K562 (cell line): ENCODE data around the gene HMCES. TPM values are rescaled to one million over a fixed set of nuclear protein-coding genes. Genes with fewer than 3 reads are reported as not detected.

Experiments
- ATAC-seq: fragments of 200-7000 bp; cut with Tn5 transposase; 3 replicates; pipeline ENCODE4 v1.9.1; 2020; ENCODE audit warnings: moderate library complexity
- BruUV-seq: library from RNA; stranded (reverse); fragments of 400-500 nt; replicated peaks from 2 replicates; lab custom pipeline; 2021; lab: Mats Ljungman, UMichigan
- CTCF ChIA-PET: fragments of 300-600 bp; formaldehyde crosslinking; extraction: SDS; loops from one replicate; lab custom pipeline; 2021; ENCODE audit warnings: low intra/inter-chr PET ratio; lab: Yijun Ruan, JAX
- POLR2A ChIA-PET: fragments of 300-600, 350-650 bp; sonication (Branson Sonifier 250); formaldehyde crosslinking; extraction: SDS; loops from one replicate; lab custom pipeline; 2021; ENCODE audit warnings: antibody characterized with exemption, inconsistent platforms; lab: Yijun Ruan, JAX
- DNase-seq, 4 experiments: peaks; one replicate each; pipeline versions ENCODE4 v3.0.0 to v3.0.0-alpha.2; 2011 to 2018; ENCODE audit warnings: low spot score in 3 of 4, mixed read lengths in 3 of 4; ENCODE audit errors: extremely low read depth in 1 of 4
- FAIRE-seq: peaks from 2 replicates; lab custom pipeline; 2011; peaks lifted over from hg19 to GRCh38; lab: Jason Lieb, UNC
- H2AFZ ChIP-seq: 2 replicates; pipeline ENCODE4 v1.6.0; 2011; ENCODE audit warnings: low read depth, low read length, control low read depth, inconsistent platforms
- H3K27ac ChIP-seq: fragments of 200-600 bp; 3 replicates; pipeline ENCODE4 v1.8.0; 2011; ENCODE audit warnings: low read depth, mild to moderate bottlenecking, control low read depth, inconsistent platforms, low read length, moderate library complexity, mixed read lengths; ENCODE audit errors: extremely low read depth
- H3K27me3 ChIP-seq, 2 experiments: fragments of 300-600 bp in 1 of 2; 2 replicates in 1 of 2; 3 replicates in 1 of 2; pipeline versions ENCODE4 v1.6.0 to v1.8.0; 2011; ENCODE audit warnings: inconsistent platforms in 2 of 2, low read length in 2 of 2, mild to moderate bottlenecking in 1 of 2, mixed read lengths in 1 of 2, moderate library complexity in 1 of 2; ENCODE audit not compliant: control insufficient read depth in 2 of 2, insufficient read depth in 2 of 2
- H3K36me3 ChIP-seq: fragments of 300-600 bp; 3 replicates; pipeline ENCODE4 v1.8.0; 2011; ENCODE audit warnings: mild to moderate bottlenecking, low read length, inconsistent platforms; ENCODE audit not compliant: control insufficient read depth, insufficient read depth
- H3K4me1 ChIP-seq, 2 experiments: fragments of 200-600 bp in 1 of 2; replicated peaks in 1 of 2; 2 replicates in 1 of 2; 3 replicates in 1 of 2; pipeline versions ENCODE4 v1.5.1 to v1.8.0; 2011; ENCODE audit warnings: inconsistent platforms in 2 of 2, low read length in 2 of 2, mild to moderate bottlenecking in 1 of 2, mixed read lengths in 1 of 2, moderate library complexity in 1 of 2; ENCODE audit not compliant: control insufficient read depth in 2 of 2, insufficient read depth in 2 of 2
- H3K4me2 ChIP-seq: 2 replicates; pipeline ENCODE4 v1.6.1; 2011; ENCODE audit warnings: low read length, control low read depth, inconsistent platforms, mixed read lengths; ENCODE audit not compliant: insufficient read depth
- H3K4me3 ChIP-seq: fragments of 200-600 bp; sonication (generic), shearing (Covaris generic); 2 replicates; pipeline ENCODE4 v1.5.1; 2016; ENCODE audit warnings: control low read depth, inconsistent platforms
- H3K79me2 ChIP-seq: fragments of 200-600 bp; 3 replicates; pipeline ENCODE4 v1.8.0; 2011; ENCODE audit warnings: low read length, inconsistent platforms; ENCODE audit not compliant: control insufficient read depth, insufficient read depth
- H3K9ac ChIP-seq, 2 experiments: 2 replicates each; pipeline versions ENCODE4 v1.6.0 to v1.6.1; 2011; ENCODE audit warnings: low read depth in 2 of 2, low read length in 2 of 2, control low read depth in 1 of 2, inconsistent platforms in 1 of 2, mild to moderate bottlenecking in 1 of 2, mixed read lengths in 1 of 2; ENCODE audit not compliant: insufficient read depth in 1 of 2
- H3K9me1 ChIP-seq: one replicate; pipeline ENCODE4 v1.6.0; 2011; ENCODE audit warnings: inconsistent platforms, mild to moderate bottlenecking, low read length, moderate library complexity; ENCODE audit not compliant: control insufficient read depth, insufficient read depth
- H3K9me3 ChIP-seq: replicated peaks from 2 replicates; pipeline ENCODE4 v1.5.1; 2011; ENCODE audit warnings: low read depth, low read length, inconsistent platforms; ENCODE audit not compliant: control insufficient read depth, insufficient read depth
- H4K20me1 ChIP-seq: replicated peaks from 2 replicates; pipeline ENCODE4 v1.6.1; 2011; ENCODE audit warnings: low read length, inconsistent platforms, mixed read lengths; ENCODE audit not compliant: control insufficient read depth, insufficient read depth
- ATF4 ChIP-seq: fragments of 450-650 bp; formaldehyde crosslinking; IDR thresholded peaks from 2 replicates; pipeline ENCODE4 v1.4.0; 2022; ENCODE audit warnings: mild to moderate bottlenecking, moderate library complexity
- BRCA1 ChIP-seq, 2 experiments: fragments of 450-650 bp in 1 of 2; sonication (generic) in 1 of 2; formaldehyde crosslinking in 1 of 2; IDR thresholded peaks; 2 replicates each; pipeline versions ENCODE4 v1.5.0 to v1.6.1; 2017 to 2020; ENCODE audit warnings: mild to moderate bottlenecking in 1 of 2, missing genetic modification reagents in 1 of 2
- BRD9 ChIP-seq: fragments of 450-650 bp; IDR thresholded peaks from 2 replicates; pipeline ENCODE4 v1.6.1; 2018; ENCODE audit warnings: low read depth; ENCODE audit not compliant: partially characterized antibody
- EHMT2 ChIP-seq: fragments of 450-650 bp; IDR thresholded peaks from 2 replicates; pipeline ENCODE4 v1.6.1; 2018; ENCODE audit warnings: antibody characterized with exemption
- FOSL1 ChIP-seq: fragments of 200-800 bp; sonication (Bioruptor generic); conservative IDR thresholded peaks from 2 replicates; pipeline ENCODE4 v1.6.1; 2016; ENCODE audit warnings: missing genetic modification characterization, missing compliant biosample characterization
- GTF2F1 ChIP-seq: IDR thresholded peaks from 2 replicates; pipeline ENCODE4 v1.6.1; 2011; ENCODE audit warnings: low read depth, low read length, improper control_type of control experiment
- HNRNPL ChIP-seq: fragments of 200-400 bp; formaldehyde crosslinking; IDR thresholded peaks from 2 replicates; pipeline ENCODE4 v1.6.1; 2017; ENCODE audit warnings: low read depth, mild to moderate bottlenecking, low read length
- MYC ChIP-seq, 2 experiments: fragments of 250-450 bp in 1 of 2; sonication (Bioruptor Pico) in 1 of 2; IDR thresholded peaks; 2 replicates each; pipeline versions ENCODE4 v1.5.1 to v1.6.1; 2012 to 2021; ENCODE audit warnings: low read depth in 2 of 2, borderline replicate concordance in 1 of 2, improper control_type of control experiment in 1 of 2, low read length in 1 of 2, mild to moderate bottlenecking in 1 of 2, moderate library complexity in 1 of 2
- NBN ChIP-seq: fragments of 450-650 bp; IDR thresholded peaks from 2 replicates; pipeline ENCODE4 v1.6.1; 2016; ENCODE audit warnings: low read depth, mild to moderate bottlenecking
- NCOA1 ChIP-seq: fragments of 450-650 bp; IDR thresholded peaks from 2 replicates; pipeline ENCODE4 v1.6.1; 2016; ENCODE audit warnings: low read depth
- NFE2 ChIP-seq: IDR thresholded peaks from 2 replicates; pipeline ENCODE4 v1.6.1; 2014; ENCODE audit warnings: antibody characterized with exemption, low read depth
- RAD51 ChIP-seq: fragments of 450-650 bp; IDR thresholded peaks from 2 replicates; pipeline ENCODE4 v1.7.1; 2016; ENCODE audit warnings: low read depth, mild to moderate bottlenecking, borderline replicate concordance
- USF1 ChIP-seq: sonication (generic); formaldehyde crosslinking; IDR thresholded peaks from 2 replicates; pipeline ENCODE4 v1.9.0; 2022; ENCODE audit warnings: mild to moderate bottlenecking, missing genetic modification reagents
- VEZF1 ChIP-seq: fragments of 200-800 bp; sonication (Bioruptor generic); IDR thresholded peaks from 2 replicates; pipeline ENCODE4 v1.6.1; 2017; ENCODE audit warnings: missing genetic modification characterization, missing compliant biosample characterization
- ZNF197 ChIP-seq: fragments of 200-800 bp; sonication (Bioruptor generic); IDR thresholded peaks from 2 replicates; pipeline ENCODE4 v1.6.1; 2016; ENCODE audit warnings: low read depth, missing genetic modification characterization, missing compliant biosample characterization
- ZNF589 ChIP-seq: fragments of 200-800 bp; sonication (Bioruptor generic); IDR thresholded peaks from 2 replicates; pipeline ENCODE4 v1.6.1; 2016; ENCODE audit warnings: low read depth, missing genetic modification characterization, missing compliant biosample characterization
- ZNF766 ChIP-seq: fragments of 200-800 bp; sonication (Bioruptor generic); conservative IDR thresholded peaks from 2 replicates; pipeline ENCODE4 v1.6.1; 2016; ENCODE audit warnings: missing genetic modification characterization, missing compliant biosample characterization
- WGBS: fragments of 100-300 bp; shearing (Covaris generic); methylation state at CpG from one replicate; pipeline ENCODE4 v1.1.6; 2016; ENCODE audit warnings: low coverage, mixed read lengths; ENCODE audit not compliant: insufficient coverage; ENCODE audit errors: missing lambda C conversion rate; 5-methylcytosine and 5-hydroxymethylcytosine counted together
- in situ Hi-C: fragments of 300-500 bp; cut with MboI; formaldehyde crosslinking; loops from 4 replicates; pipeline ENCODE4 v1.15.0; 2018; ENCODE audit warnings: inconsistent platforms, mixed read lengths
- intact Hi-C: fragments of 100-400 bp; cut with micrococcal nuclease; formaldehyde crosslinking; loops from 2 replicates; pipeline ENCODE4 v1.14.2; 2022
- polyA plus RNA-seq, 8 experiments: library from polyadenylated mRNA; depleted of rRNA in 4 of 8; stranded (reverse) in 5 of 8; unstranded in 3 of 8; fragments of >200 nt; fragmentation: Nextera tagmentation in 2 of 8; fragmentation: Illumina TruSeq in 1 of 8; extraction: Ambion mirVana in 2 of 8; extraction: Trizol in 1 of 8; gene quantifications; 2 replicates each; pipeline versions ENCODE4 v1.2.1 to v1.2.3, GENCODE V29; 2011 to 2014; ENCODE audit warnings: inconsistent platforms in 1 of 8, missing spikeins in 1 of 8
- total RNA-seq, 7 experiments: library from RNA; depleted of rRNA in 6 of 7; stranded (reverse); fragments of >200 nt in 6 of 7; fragmentation: Illumina TruSeq in 2 of 7; extraction: Trizol in 2 of 7; gene quantifications; 2 replicates each; pipeline versions ENCODE4 v1.2.1 to v1.2.3, GENCODE V29; 2011 to 2021; ENCODE audit warnings: low replicate concordance in 1 of 7
- TF ChIP-seq, protein P1 (sequence below): fragments of 250-450 bp; sonication (Bioruptor Pico); IDR thresholded peaks from 2 replicates; pipeline ENCODE4 v1.8.0; 2022; ENCODE audit warnings: moderate library complexity, mild to moderate bottlenecking, inconsistent platforms

The HMCES gene
- total and polyA plus RNA-seq, 9 of the 15 experiments (the other 6 are each of a cell fraction or from before 2014, with no cell fraction given): 18.8 to 45.3 (median 24.8) TPM

DNA sequence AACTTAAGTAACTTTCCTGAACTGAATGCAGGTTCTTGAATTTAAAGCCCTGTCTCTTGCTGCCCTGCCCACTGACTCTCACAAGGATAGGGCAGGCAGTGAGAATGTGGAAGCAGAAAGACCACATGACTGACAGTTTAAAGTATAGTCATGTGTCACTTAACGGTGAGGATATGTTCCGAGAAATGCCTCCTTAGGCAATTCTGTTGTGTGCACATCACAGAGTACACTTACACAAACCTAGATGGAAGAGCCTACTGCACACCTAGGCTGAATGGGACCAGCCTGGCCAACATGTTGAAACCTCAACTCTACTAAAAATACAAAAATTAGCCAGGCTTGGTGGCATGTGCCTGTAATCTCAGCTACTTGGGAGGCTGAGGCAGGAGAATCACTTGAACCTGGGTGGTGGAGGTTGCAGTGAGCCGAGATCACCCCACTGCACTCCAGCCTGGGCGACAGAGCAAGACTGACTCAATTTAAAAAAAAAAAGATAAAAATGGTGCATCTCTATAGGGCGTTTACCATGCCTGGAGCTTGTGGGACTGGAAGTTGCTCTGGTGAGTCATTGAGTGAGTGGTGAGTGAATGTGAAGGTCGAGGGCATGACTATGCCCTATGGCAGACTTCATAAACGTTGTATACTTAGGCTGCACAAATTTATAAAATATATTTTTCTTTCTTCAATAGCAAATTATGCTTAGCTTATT, 48.2 kb upstream of the HMCES start:
- peak in 3 of 4 experiments; percentile 25 to 71 (median 41) for DNase-seq
- Histone ChIP-seq H4K20me1 (no peaks in the 10 kb centered on the region), H3K9ac (no peak overlapping the region), H3K9me1 (no peaks in the 10 kb centered on the region), H3K27me3 (no peaks in the 10 kb centered on the region), H3K4me1 (peaks cover 32 to 42% of the 10 kb centered on the region in 2 experiments), H3K9me3 (no peaks in the 10 kb centered on the region), H3K4me2 (no peak overlapping the region), H3K27ac (peak overlapping the region; percentile 66; the same call in 2 of the 3 replicates), H3K36me3 (no peaks in the 10 kb centered on the region), H2AFZ (peak overlapping the region; percentile 94), H3K4me3 (no peak overlapping the region), H3K79me2 (no peaks in the 10 kb centered on the region)
- ChIA-PET POLR2A (interaction anchor here (0.6 to 1.7 kb wide), 5 partner anchors 8 to 729 kb away, joined by 3 to 5 read pairs (median 3); partner anchors contain the start of gene COPG1), CTCF (interaction anchor here (0.6 kb wide), 1 partner anchor 261 kb away, joined by 4 read pairs; no protein-coding TSS in a partner anchor)
- peak; percentile 77 for FAIRE-seq
- WGBS: 7% methylated on average over 7 of the region's 7 CpGs
- no TSS peak for BruUV-seq
- intact Hi-C loops (no loop called here), in situ Hi-C loops (no loop called here)
- ATAC-seq: peak; percentile 67
- peak; percentile 45 for TF ChIP-seq BRD9
- peak; percentile 62; the same call in 1 of the 2 replicates for TF ChIP-seq RAD51
- no peak for TF ChIP-seq NCOA1
- 0 out of 2 replicates have a peak, but pooled peaks have one; percentile 25 for TF ChIP-seq ZNF766 (CRISPR knock-in tag)
- no peak for TF ChIP-seq ATF4 (CRISPR knock-in tag)
- TF ChIP-seq VEZF1 (CRISPR knock-in tag): peak; percentile 25; the same call in 1 of the 2 replicates
- TF ChIP-seq ZNF197 (CRISPR knock-in tag): no peak
- peak; percentile 78 for TF ChIP-seq EHMT2
- TF ChIP-seq BRCA1 (IDR thresholded peaks at IDR 0.05): no peak
- TF ChIP-seq BRCA1 (CRISPR knock-in tag; IDR thresholded peaks at IDR 0.05): no peak
- TF ChIP-seq USF1 (CRISPR knock-in tag): no peak; the same call in 1 of the 2 replicates
- 0 out of 2 replicates have a peak, but pooled peaks have one; percentile 7 for TF ChIP-seq MYC (IDR thresholded peaks at IDR 0.05; ENCODE audit: low read depth, low read length)
- TF ChIP-seq MYC (CRISPR knock-in tag; IDR thresholded peaks at IDR 0.05; ENCODE audit: borderline replicate concordance, low read depth): no peak
- peak; percentile 49; the same call in 1 of the 2 replicates for TF ChIP-seq ZNF589 (CRISPR knock-in tag)
- TF ChIP-seq NFE2: 0 out of 2 replicates have a peak, but pooled peaks have one; percentile 21
- no peak for TF ChIP-seq HNRNPL
- TF ChIP-seq, protein P1, sequence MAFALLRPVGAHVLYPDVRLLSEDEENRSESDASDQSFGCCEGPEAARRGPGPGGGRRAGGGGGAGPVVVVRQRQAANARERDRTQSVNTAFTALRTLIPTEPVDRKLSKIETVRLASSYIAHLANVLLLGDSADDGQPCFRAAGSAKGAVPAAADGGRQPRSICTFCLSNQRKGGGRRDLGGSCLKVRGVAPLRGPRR (CRISPR knock-in tag): no peak
- TF ChIP-seq NBN: 0 out of 2 replicates have a peak, but pooled peaks have one; percentile 37
- TF ChIP-seq GTF2F1: no peak
- TF ChIP-seq FOSL1 (tag): peak; percentile 91
